ENCODE results near the gene UMODL1. TPM values are rescaled to one million over a fixed set of nuclear protein-coding genes. Genes with fewer than 3 reads are reported as not detected.

The UMODL1 gene
- total RNA-seq, 2 donors from 2014 or later, result 0.35 to 0.37 TPM

GRCh38 chr21:42079008-42079938, 8.2 kb downstream of the UMODL1 start:
- no peaks in the 10 kb centered on the region for H3K4me1 ChIP-seq
- no peak for DNase-seq
- intact Hi-C loops (cut with DNase I), result no loop called here

GRCh38 chr21:42079939-42080787, 9.0 kb downstream of the UMODL1 start:
- H3K9ac ChIP-seq (ENCODE audit: low read depth in 2 of 2, low read length in 2 of 2), result no peak overlapping the region
- H3K4me3 ChIP-seq, result no peak overlapping the region
- H3K27ac ChIP-seq, result no peak overlapping the region
- no peaks in the 10 kb centered on the region for H3K36me3 ChIP-seq
- no peaks in the 10 kb centered on the region for H3K4me1 ChIP-seq
- no peak for DNase-seq
- no peaks in the 10 kb centered on the region for H3K9me3 ChIP-seq
- TF ChIP-seq, protein P1, sequence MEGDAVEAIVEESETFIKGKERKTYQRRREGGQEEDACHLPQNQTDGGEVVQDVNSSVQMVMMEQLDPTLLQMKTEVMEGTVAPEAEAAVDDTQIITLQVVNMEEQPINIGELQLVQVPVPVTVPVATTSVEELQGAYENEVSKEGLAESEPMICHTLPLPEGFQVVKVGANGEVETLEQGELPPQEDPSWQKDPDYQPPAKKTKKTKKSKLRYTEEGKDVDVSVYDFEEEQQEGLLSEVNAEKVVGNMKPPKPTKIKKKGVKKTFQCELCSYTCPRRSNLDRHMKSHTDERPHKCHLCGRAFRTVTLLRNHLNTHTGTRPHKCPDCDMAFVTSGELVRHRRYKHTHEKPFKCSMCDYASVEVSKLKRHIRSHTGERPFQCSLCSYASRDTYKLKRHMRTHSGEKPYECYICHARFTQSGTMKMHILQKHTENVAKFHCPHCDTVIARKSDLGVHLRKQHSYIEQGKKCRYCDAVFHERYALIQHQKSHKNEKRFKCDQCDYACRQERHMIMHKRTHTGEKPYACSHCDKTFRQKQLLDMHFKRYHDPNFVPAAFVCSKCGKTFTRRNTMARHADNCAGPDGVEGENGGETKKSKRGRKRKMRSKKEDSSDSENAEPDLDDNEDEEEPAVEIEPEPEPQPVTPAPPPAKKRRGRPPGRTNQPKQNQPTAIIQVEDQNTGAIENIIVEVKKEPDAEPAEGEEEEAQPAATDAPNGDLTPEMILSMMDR (IDR thresholded peaks at IDR 0.05), result no peak
- intact Hi-C loops (cut with DNase I), result no loop called here
- no peaks in the 10 kb centered on the region for H3K27me3 ChIP-seq

More at GRCh38 chr21:42079008-42079938, 8.2 kb downstream of the UMODL1 start:
- no peak overlapping the region for H3K4me3 ChIP-seq
- no peaks in the 10 kb centered on the region for H3K27me3 ChIP-seq
- H3K36me3 ChIP-seq, result no peaks in the 10 kb centered on the region
- TF ChIP-seq, protein P1 (IDR thresholded peaks at IDR 0.05), result no peak
- H3K9me3 ChIP-seq, result no peaks in the 10 kb centered on the region
- H3K27ac ChIP-seq, result no peak overlapping the region
- H3K9ac ChIP-seq (ENCODE audit: low read depth in 2 of 2, low read length in 2 of 2), result no peak overlapping the region

GRCh38 chr21:42080788-42081083, 9.6 kb downstream of the UMODL1 start:
- Histone ChIP-seq H3K9me3 (no peaks in the 10 kb centered on the region), H3K36me3 (no peaks in the 10 kb centered on the region), H3K4me3 (no peak overlapping the region), H3K27ac (no peak overlapping the region), H3K9ac (ENCODE audit: low read depth in 2 of 2, low read length in 2 of 2) (no peak overlapping the region), H3K27me3 (no peaks in the 10 kb centered on the region), H3K4me1 (no peaks in the 10 kb centered on the region)
- intact Hi-C loops (cut with DNase I), result no loop called here
- TF ChIP-seq, protein P1 (IDR thresholded peaks at IDR 0.05), result no peak
- DNase-seq, result no peak

- TF ChIP-seq, protein P1 (IDR thresholded peaks at IDR 0.05), result no peak
- Histone ChIP-seq H3K9ac (ENCODE audit: low read depth in 2 of 2, low read length in 2 of 2) (no peak overlapping the region), H3K27ac (no peak overlapping the region), H3K27me3 (no peaks in the 10 kb centered on the region), H3K4me3 (no peak overlapping the region), H3K9me3 (no peaks in the 10 kb centered on the region), H3K36me3 (no peaks in the 10 kb centered on the region), H3K4me1 (no peaks in the 10 kb centered on the region)
- DNase-seq, result no peak
- intact Hi-C loops (cut with DNase I), result no loop called here
Measured at GRCh38 chr21:42081138-42081537, 10.0 kb downstream of the UMODL1 start.

- Histone ChIP-seq H3K9me3 (no peaks in the 10 kb centered on the region), H3K27ac (no peak overlapping the region), H3K27me3 (no peaks in the 10 kb centered on the region), H3K4me3 (no peak overlapping the region), H3K36me3 (no peaks in the 10 kb centered on the region), H3K4me1 (no peaks in the 10 kb centered on the region), H3K9ac (ENCODE audit: low read depth in 2 of 2, low read length in 2 of 2) (no peak overlapping the region)
- TF ChIP-seq, protein P1 (IDR thresholded peaks at IDR 0.05), result no peak
- intact Hi-C loops (cut with DNase I), result no loop called here
- DNase-seq, result no peak
Measured at GRCh38 chr21:42081931-42082381, 10.8 kb downstream of the UMODL1 start.

Data from colonic mucosa (tissue), 4 donors.